Immature natural killer cell (primary cell): ENCODE data around the gene TXNRD1. TPM values are rescaled to one million over a fixed set of nuclear protein-coding genes. Genes with fewer than 3 reads are reported as not detected.
A peak's percentile ranks its signal among the peaks of the same experiment; 100 is the strongest.
"Not testable (repeated sequence)": the region's sequence is repeated elsewhere in the genome, so short reads cannot be mapped to it uniquely, and the experiment has no call there.

Source experiments
- DNase-seq, 3 donors: peaks; one replicate each; pipeline ENCODE4 v3.0.0; 2022; ENCODE audit warnings: mixed read lengths in 1 of 3
- H3K27ac Mint-ChIP-seq, 6 donors: one replicate each; pipeline ENCODE4 v1.8.0; 2020; ENCODE audit warnings: mixed read lengths in 6 of 6, mild to moderate bottlenecking in 5 of 6, inconsistent platforms in 4 of 6, moderate library complexity in 3 of 6
- H3K27me3 Mint-ChIP-seq, 3 donors: one replicate each; pipeline ENCODE4 v1.8.0; 2020 to 2021; ENCODE audit warnings: low read depth in 3 of 3, mild to moderate bottlenecking in 3 of 3, mixed read lengths in 3 of 3, moderate library complexity in 3 of 3, inconsistent platforms in 1 of 3
- H3K36me3 Mint-ChIP-seq, 3 donors: one replicate each; pipeline ENCODE4 v1.8.0; 2020; ENCODE audit warnings: mixed read lengths in 3 of 3, inconsistent platforms in 2 of 3, mild to moderate bottlenecking in 2 of 3
- H3K4me1 Mint-ChIP-seq, 2 donors: one replicate each; pipeline ENCODE4 v1.8.0; 2020; ENCODE audit warnings: inconsistent platforms in 2 of 2, mild to moderate bottlenecking in 2 of 2, mixed read lengths in 2 of 2, moderate library complexity in 1 of 2
- H3K4me3 Mint-ChIP-seq, 5 donors: one replicate each; pipeline ENCODE4 v1.8.0; 2020; ENCODE audit warnings: mild to moderate bottlenecking in 5 of 5, mixed read lengths in 5 of 5, inconsistent platforms in 3 of 5, moderate library complexity in 3 of 5
- H3K9me3 Mint-ChIP-seq, 6 donors: one replicate each; pipeline ENCODE4 v1.8.0; 2020; ENCODE audit warnings: mild to moderate bottlenecking in 6 of 6, mixed read lengths in 6 of 6, inconsistent platforms in 4 of 6, moderate library complexity in 3 of 6
- polyA plus RNA-seq, 3 donors: library from polyadenylated mRNA; unstranded; fragments of 300-500 nt; fragmentation: Illumina TruSeq; gene quantifications; one replicate each; pipeline ENCODE4 v1.2.3, GENCODE V29; 2021

TXNRD1 gene
- polyA plus RNA-seq, 3 donors from 2014 or later, result 30.4 to 53.7 (median 51.0) TPM

GRCh38 chr12:104314242-104314614, 98.6 kb downstream of the TXNRD1 start:
- peaks cover 17 to 34% (median 19%) of the 10 kb centered on the region in 3 donors for H3K36me3 Mint-ChIP-seq
- no peak overlapping the region for H3K27ac Mint-ChIP-seq
- no peaks in the 10 kb centered on the region for H3K9me3 Mint-ChIP-seq

GRCh38 chr12:104315326-104316224, 100.0 kb downstream of the TXNRD1 start:
- peaks cover 19 to 40% (median 19%) of the 10 kb centered on the region in 3 donors for H3K36me3 Mint-ChIP-seq
- no peaks in the 10 kb centered on the region for H3K4me1 Mint-ChIP-seq
- no peak overlapping the region for H3K4me3 Mint-ChIP-seq
- no peaks in the 10 kb centered on the region for H3K9me3 Mint-ChIP-seq
- H3K27me3 Mint-ChIP-seq, result no peaks in the 10 kb centered on the region
- DNase-seq, result no peak
- peak overlapping the region in 1 of 6 donors; percentile 45 for H3K27ac Mint-ChIP-seq

More at GRCh38 chr12:104314242-104314614, 98.6 kb downstream of the TXNRD1 start:
- DNase-seq, result no peak
- no peak overlapping the region for H3K4me3 Mint-ChIP-seq
- peaks cover 0 to 5% of the 10 kb centered on the region in 2 donors for H3K4me1 Mint-ChIP-seq
- H3K27me3 Mint-ChIP-seq, result no peaks in the 10 kb centered on the region

- H3K4me1 Mint-ChIP-seq, result no peaks in the 10 kb centered on the region
- no peaks in the 10 kb centered on the region for H3K9me3 Mint-ChIP-seq
- DNase-seq, result no peak
- H3K36me3 Mint-ChIP-seq, result peaks cover 15 to 43% (median 24%) of the 10 kb centered on the region in 3 donors
- H3K27ac Mint-ChIP-seq, result no peak overlapping the region
- H3K27me3 Mint-ChIP-seq, result no peaks in the 10 kb centered on the region
- H3K4me3 Mint-ChIP-seq, result no peak overlapping the region
Measured at GRCh38 chr12:104316936-104317335, 101.4 kb downstream of the TXNRD1 start.

- H3K27ac Mint-ChIP-seq, result no peak overlapping the region
- no peak overlapping the region for H3K4me3 Mint-ChIP-seq
- H3K4me1 Mint-ChIP-seq, result no peaks in the 10 kb centered on the region
- no peak for DNase-seq
- H3K36me3 Mint-ChIP-seq, result peaks cover 15 to 42% (median 24%) of the 10 kb centered on the region in 3 donors
- no peaks in the 10 kb centered on the region for H3K9me3 Mint-ChIP-seq
- H3K27me3 Mint-ChIP-seq, result no peaks in the 10 kb centered on the region
Measured at GRCh38 chr12:104317538-104318210, 102.1 kb downstream of the TXNRD1 start.

GRCh38 chr12:104319028-104319427, 103.4 kb downstream of the TXNRD1 start:
- Mint-ChIP-seq H3K27ac (no peak overlapping the region), H3K36me3 (peaks cover 12 to 39% (median 19%) of the 10 kb centered on the region in 3 donors), H3K9me3 (no peaks in the 10 kb centered on the region), H3K27me3 (peaks cover 0 to 2% (median 0%) of the 10 kb centered on the region in 3 donors), H3K4me3 (no peak overlapping the region), H3K4me1 (no peaks in the 10 kb centered on the region)
- DNase-seq, result no peak

GRCh38 chr12:104319918-104320626, 104.5 kb downstream of the TXNRD1 start:
- no peaks in the 10 kb centered on the region for H3K4me1 Mint-ChIP-seq
- peaks cover 16 to 42% (median 22%) of the 10 kb centered on the region in 3 donors for H3K36me3 Mint-ChIP-seq
- H3K4me3 Mint-ChIP-seq, result no peak overlapping the region
- H3K9me3 Mint-ChIP-seq, result no peaks in the 10 kb centered on the region
- peaks cover 0 to 2% (median 0%) of the 10 kb centered on the region in 3 donors for H3K27me3 Mint-ChIP-seq
- no peak for DNase-seq
- peak overlapping the region in 1 of 6 donors; percentile 15 for H3K27ac Mint-ChIP-seq

GRCh38 chr12:104320627-104321024, 105.0 kb downstream of the TXNRD1 start:
- no peak overlapping the region for H3K4me3 Mint-ChIP-seq
- no peak for DNase-seq
- no peaks in the 10 kb centered on the region for H3K4me1 Mint-ChIP-seq
- H3K27me3 Mint-ChIP-seq, result peaks cover 0 to 2% (median 0%) of the 10 kb centered on the region in 3 donors
- H3K36me3 Mint-ChIP-seq, result peaks cover 14 to 38% (median 17%) of the 10 kb centered on the region in 3 donors
- no peak overlapping the region for H3K27ac Mint-ChIP-seq
- no peaks in the 10 kb centered on the region for H3K9me3 Mint-ChIP-seq

- DNase-seq, result no peak
- H3K9me3 Mint-ChIP-seq, result no peaks in the 10 kb centered on the region
- peaks cover 17 to 41% (median 19%) of the 10 kb centered on the region in 3 donors for H3K36me3 Mint-ChIP-seq
- H3K27ac Mint-ChIP-seq, result peak overlapping the region in 3 of 6 donors; percentile 25 to 58 (median 28)
- H3K27me3 Mint-ChIP-seq, result peaks cover 0 to 2% (median 0%) of the 10 kb centered on the region in 3 donors
- no peak overlapping the region for H3K4me3 Mint-ChIP-seq
- H3K4me1 Mint-ChIP-seq, result no peaks in the 10 kb centered on the region
Measured at GRCh38 chr12:104321949-104322348, 106.4 kb downstream of the TXNRD1 start.

GRCh38 chr12:104322533-104322932, 107.0 kb downstream of the TXNRD1 start:
- H3K4me3 Mint-ChIP-seq, result not testable (repeated sequence)

GRCh38 chr12:104323899-104324298, 108.3 kb downstream of the TXNRD1 start:
- Mint-ChIP-seq H3K27ac (peak overlapping the region in 1 of 6 donors; percentile 12), H3K4me1 (no peaks in the 10 kb centered on the region), H3K4me3 (no peak overlapping the region), H3K27me3 (peaks cover 0 to 2% (median 0%) of the 10 kb centered on the region in 3 donors), H3K9me3 (no peaks in the 10 kb centered on the region), H3K36me3 (peaks cover 25 to 47% (median 30%) of the 10 kb centered on the region in 3 donors)
- DNase-seq, result no peak

More at GRCh38 chr12:104322533-104322932, 107.0 kb downstream of the TXNRD1 start:
- not testable (repeated sequence) for DNase-seq, H3K9me3 Mint-ChIP-seq, H3K4me1 Mint-ChIP-seq, H3K27me3 Mint-ChIP-seq, H3K27ac Mint-ChIP-seq
- peaks cover 23 to 46% (median 25%) of the 10 kb centered on the region in 3 donors for H3K36me3 Mint-ChIP-seq

- H3K27ac Mint-ChIP-seq, H3K4me1 Mint-ChIP-seq, DNase-seq, H3K27me3 Mint-ChIP-seq, H3K4me3 Mint-ChIP-seq, H3K9me3 Mint-ChIP-seq: not testable (repeated sequence)
- H3K36me3 Mint-ChIP-seq, result peaks cover 24 to 34% (median 25%) of the 10 kb centered on the region in 3 donors
Measured at GRCh38 chr12:104328278-104328677, 112.7 kb downstream of the TXNRD1 start.

- no peak overlapping the region for H3K27ac Mint-ChIP-seq
- peaks cover 0 to under 1% (median 0%) of the 10 kb centered on the region in 3 donors for H3K27me3 Mint-ChIP-seq
Measured at GRCh38 chr12:104328790-104329189, 113.2 kb downstream of the TXNRD1 start.

GRCh38 chr12:104329707-104330532, 114.3 kb downstream of the TXNRD1 start:
- Mint-ChIP-seq H3K27ac (peak overlapping the region in 1 of 6 donors; percentile 41), H3K9me3 (no peaks in the 10 kb centered on the region), H3K4me1 (no peaks in the 10 kb centered on the region), H3K36me3 (peaks cover 21 to 33% (median 22%) of the 10 kb centered on the region in 3 donors), H3K27me3 (no peaks in the 10 kb centered on the region), H3K4me3 (no peak overlapping the region)
- no peak for DNase-seq

More at GRCh38 chr12:104328790-104329189, 113.2 kb downstream of the TXNRD1 start:
- no peak overlapping the region for H3K4me3 Mint-ChIP-seq
- no peaks in the 10 kb centered on the region for H3K9me3 Mint-ChIP-seq
- no peak for DNase-seq
- peaks cover 24 to 37% (median 24%) of the 10 kb centered on the region in 3 donors for H3K36me3 Mint-ChIP-seq
- no peaks in the 10 kb centered on the region for H3K4me1 Mint-ChIP-seq
